GM12873 (cell line): ENCODE measurements around the gene PCDHA1.

Experiments used
- TF ChIP-seq, protein P1 (sequence below): IDR thresholded peaks from 2 replicates; pipeline ENCODE4 v1.5.1; 2012; ENCODE audit warnings: low read depth, mild to moderate bottlenecking, moderate library complexity, low read length, control low read depth; ENCODE audit not compliant: insufficient read depth; ENCODE audit errors: missing control alignments

The PCDHA1 gene

GRCh38 chr5:141040093-141040770, 254.3 kb downstream of the PCDHA1 start:
- TF ChIP-seq, protein P1, sequence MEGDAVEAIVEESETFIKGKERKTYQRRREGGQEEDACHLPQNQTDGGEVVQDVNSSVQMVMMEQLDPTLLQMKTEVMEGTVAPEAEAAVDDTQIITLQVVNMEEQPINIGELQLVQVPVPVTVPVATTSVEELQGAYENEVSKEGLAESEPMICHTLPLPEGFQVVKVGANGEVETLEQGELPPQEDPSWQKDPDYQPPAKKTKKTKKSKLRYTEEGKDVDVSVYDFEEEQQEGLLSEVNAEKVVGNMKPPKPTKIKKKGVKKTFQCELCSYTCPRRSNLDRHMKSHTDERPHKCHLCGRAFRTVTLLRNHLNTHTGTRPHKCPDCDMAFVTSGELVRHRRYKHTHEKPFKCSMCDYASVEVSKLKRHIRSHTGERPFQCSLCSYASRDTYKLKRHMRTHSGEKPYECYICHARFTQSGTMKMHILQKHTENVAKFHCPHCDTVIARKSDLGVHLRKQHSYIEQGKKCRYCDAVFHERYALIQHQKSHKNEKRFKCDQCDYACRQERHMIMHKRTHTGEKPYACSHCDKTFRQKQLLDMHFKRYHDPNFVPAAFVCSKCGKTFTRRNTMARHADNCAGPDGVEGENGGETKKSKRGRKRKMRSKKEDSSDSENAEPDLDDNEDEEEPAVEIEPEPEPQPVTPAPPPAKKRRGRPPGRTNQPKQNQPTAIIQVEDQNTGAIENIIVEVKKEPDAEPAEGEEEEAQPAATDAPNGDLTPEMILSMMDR, result no peak

DNA sequence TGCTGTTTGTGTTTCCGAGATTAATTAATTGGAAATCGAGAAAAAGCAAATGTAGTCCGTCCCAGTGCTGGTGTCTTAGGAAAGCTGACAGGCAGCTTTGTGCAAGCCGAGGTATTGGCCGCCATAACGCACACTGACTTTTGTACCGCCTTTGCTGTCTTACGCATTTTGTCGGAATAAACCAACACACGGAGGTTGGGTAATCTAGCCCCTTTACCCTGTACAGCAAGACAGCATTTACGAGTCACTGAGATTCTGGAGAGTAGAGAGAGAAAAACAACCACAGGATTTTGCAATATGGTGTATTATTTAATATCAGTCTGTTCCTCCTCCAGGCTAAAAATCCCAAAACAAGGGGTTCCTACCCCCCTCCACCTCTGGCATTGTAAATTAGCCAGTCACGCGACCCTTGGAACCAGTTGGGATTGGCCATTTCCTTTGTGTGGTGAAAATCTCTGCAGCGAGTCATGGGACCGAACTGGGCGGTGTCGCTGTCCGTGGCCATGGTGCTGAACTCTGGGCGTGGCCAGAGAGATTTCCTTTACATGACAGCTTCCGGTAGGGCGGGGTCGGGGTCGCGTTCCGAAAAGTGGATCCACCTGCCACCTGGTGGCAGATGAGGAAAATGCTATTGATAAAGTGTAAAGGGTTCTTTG, 255.0 kb downstream of the PCDHA1 start:
- TF ChIP-seq, protein P1, result peak; percentile 49

- TF ChIP-seq, protein P1, result no peak
Measured at GRCh38 chr5:141041427-141041785, 255.5 kb downstream of the PCDHA1 start.

- TF ChIP-seq, protein P1, result no peak
Measured at GRCh38 chr5:141042555-141042954, 256.6 kb downstream of the PCDHA1 start.

DNA sequence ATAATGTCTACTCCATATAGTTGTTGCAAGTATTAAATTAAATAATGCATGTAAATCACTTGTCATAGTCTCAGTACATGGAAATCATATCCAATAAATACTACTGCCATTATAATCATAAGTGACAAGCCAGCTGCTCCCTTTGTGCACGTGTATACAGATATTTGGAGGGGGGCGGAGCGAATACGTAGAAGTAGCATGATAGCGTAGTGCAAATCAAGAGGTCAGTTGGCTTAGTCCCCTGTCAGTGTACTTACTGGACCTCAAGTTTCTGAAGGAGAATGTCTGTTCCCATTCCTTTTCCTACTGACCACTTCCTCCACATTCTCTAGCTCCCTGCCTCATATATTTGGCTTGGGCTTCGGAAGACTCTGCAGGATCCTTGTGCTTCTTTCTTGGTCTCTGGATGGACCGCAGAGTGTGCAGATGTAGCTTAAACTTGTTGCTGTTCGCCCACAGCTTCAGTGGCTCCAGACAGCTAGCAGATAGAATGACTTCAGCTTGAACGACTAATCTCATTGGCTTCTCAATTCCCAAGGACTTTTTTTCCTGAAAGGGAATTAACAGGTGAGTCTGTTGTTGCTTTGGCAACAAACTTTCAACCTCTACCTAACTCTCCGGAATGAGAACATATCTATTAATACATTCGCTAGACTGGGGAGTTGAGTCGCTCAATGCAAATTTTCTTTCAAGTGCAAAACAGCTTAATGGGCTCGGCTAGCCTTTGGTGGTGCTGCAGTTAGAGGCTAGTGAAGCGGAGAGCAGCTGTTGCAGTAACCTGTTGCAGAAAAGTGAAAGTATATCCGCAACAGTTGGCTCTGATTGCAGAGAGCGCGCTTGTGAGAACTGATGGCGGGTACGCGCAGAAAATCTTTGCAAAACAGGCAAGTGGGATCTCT, 264.9 kb downstream of the PCDHA1 start, which contains the start of gene PCDHB1:
PCDHB1 (plus strand) TSS at position 753 of the 899 bp plus-strand sequence; CDS start at position 850, 97 bp downstream.
- TF ChIP-seq, protein P1, result no peak

DNA sequence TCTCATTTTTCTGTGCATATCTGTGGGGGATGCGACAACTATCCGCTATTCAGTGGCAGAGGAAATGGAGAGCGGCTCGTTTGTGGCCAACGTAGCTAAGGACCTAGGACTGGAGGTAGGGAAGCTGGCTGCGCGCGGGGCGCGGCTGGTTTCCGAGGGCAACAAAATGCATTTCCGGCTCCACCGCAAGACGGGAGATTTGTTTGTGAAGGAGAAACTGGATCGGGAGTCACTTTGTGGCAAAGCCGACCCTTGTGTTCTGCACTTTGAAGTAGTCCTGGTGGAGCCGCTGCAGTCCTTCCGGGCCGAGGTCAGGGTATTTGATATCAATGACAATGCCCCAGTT, 265.6 kb downstream of the PCDHA1 start:
- TF ChIP-seq, protein P1, result no peak
